ENCODE measurements around the gene WNT3.

Gene WNT3

DNA sequence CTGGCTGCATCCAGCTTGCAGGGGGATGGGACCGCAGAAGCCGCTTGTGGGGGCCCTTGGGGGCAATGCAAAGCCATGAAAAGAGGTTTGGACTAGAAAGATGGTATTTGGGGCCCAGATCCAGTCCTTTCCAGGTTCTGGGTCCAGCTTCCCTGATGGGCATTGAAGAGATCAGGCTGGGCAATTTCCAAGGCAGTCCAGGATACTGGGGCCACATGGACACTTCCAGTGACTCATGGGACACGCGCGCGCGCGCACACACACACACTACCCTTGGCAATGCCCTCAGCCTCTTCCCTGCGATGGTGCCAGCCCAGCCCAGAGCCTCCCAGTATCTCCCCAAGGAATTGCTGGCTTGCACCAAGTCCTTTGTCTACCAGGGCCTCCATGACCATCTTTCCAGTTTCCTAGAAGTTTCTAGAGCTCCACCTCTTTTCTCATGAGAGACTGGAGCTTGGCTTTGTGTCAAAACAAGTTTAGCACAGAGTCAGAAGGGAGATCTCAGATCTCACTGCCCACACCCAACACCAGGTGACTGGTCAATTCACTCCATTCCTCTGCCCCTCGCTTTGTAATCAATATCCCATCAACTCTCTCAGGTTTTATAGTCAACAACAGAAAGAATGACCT, 44.3 kb downstream of the WNT3 start:
- TF ChIP-seq, protein P1, sequence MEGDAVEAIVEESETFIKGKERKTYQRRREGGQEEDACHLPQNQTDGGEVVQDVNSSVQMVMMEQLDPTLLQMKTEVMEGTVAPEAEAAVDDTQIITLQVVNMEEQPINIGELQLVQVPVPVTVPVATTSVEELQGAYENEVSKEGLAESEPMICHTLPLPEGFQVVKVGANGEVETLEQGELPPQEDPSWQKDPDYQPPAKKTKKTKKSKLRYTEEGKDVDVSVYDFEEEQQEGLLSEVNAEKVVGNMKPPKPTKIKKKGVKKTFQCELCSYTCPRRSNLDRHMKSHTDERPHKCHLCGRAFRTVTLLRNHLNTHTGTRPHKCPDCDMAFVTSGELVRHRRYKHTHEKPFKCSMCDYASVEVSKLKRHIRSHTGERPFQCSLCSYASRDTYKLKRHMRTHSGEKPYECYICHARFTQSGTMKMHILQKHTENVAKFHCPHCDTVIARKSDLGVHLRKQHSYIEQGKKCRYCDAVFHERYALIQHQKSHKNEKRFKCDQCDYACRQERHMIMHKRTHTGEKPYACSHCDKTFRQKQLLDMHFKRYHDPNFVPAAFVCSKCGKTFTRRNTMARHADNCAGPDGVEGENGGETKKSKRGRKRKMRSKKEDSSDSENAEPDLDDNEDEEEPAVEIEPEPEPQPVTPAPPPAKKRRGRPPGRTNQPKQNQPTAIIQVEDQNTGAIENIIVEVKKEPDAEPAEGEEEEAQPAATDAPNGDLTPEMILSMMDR (IDR thresholded peaks at IDR 0.05; ENCODE audit: borderline replicate concordance, insufficient read depth, low read depth, low read length), result no peak
- H3K4me3 ChIP-seq (ENCODE audit: low read depth, low read length), result no peak overlapping the region

GRCh38 chr17:46773676-46774075, 44.8 kb downstream of the WNT3 start:
- TF ChIP-seq, protein P1 (IDR thresholded peaks at IDR 0.05; ENCODE audit: borderline replicate concordance, insufficient read depth, low read depth, low read length), result no peak

DNA sequence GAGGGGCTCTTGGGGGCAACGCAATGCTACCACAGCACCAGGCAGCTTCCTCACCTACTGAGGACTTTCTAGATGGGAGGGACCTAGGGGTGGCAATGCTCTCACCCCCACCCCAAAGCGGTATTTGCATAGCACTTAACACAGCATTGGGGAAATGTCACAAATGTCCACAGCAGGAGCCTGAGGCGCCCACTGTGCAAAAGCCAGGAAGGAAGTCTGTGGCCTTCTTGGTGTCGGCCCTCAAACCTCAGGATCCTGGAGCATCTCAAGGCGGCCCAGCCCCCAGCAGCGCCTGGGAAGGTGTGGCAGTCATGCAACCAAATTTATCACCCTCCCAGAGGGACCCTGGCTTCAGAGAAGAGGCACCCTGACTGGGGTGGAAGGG, 45.3 kb downstream of the WNT3 start:
- H3K4me3 ChIP-seq (ENCODE audit: low read depth, low read length), result no peak overlapping the region
- TF ChIP-seq, protein P1 (IDR thresholded peaks at IDR 0.05; ENCODE audit: borderline replicate concordance, insufficient read depth, low read depth, low read length), result no peak

More at GRCh38 chr17:46773676-46774075, 44.8 kb downstream of the WNT3 start:
- H3K4me3 ChIP-seq (ENCODE audit: low read depth, low read length), result no peak overlapping the region

GRCh38 chr17:46772475-46773220, 45.8 kb downstream of the WNT3 start:
- TF ChIP-seq, protein P1 (IDR thresholded peaks at IDR 0.05; ENCODE audit: borderline replicate concordance, insufficient read depth, low read depth, low read length), result no peak
- H3K4me3 ChIP-seq (ENCODE audit: low read depth, low read length), result no peak overlapping the region

- TF ChIP-seq, protein P1 (IDR thresholded peaks at IDR 0.05; ENCODE audit: borderline replicate concordance, insufficient read depth, low read depth, low read length), result no peak
Measured at GRCh38 chr17:46771561-46772474, 46.7 kb downstream of the WNT3 start.

GRCh38 chr17:46770818-46771560, 47.5 kb downstream of the WNT3 start:
- TF ChIP-seq, protein P1 (IDR thresholded peaks at IDR 0.05; ENCODE audit: borderline replicate concordance, insufficient read depth, low read depth, low read length), result no peak
- peak overlapping the region; percentile 34 for H3K4me3 ChIP-seq (ENCODE audit: low read depth, low read length)

More at GRCh38 chr17:46771561-46772474, 46.7 kb downstream of the WNT3 start:
- peak overlapping the region; percentile 44 for H3K4me3 ChIP-seq (ENCODE audit: low read depth, low read length)

All from GM12875 (cell line).